ENCODE measurements around the gene FAM222B. TPM values are rescaled to one million over a fixed set of nuclear protein-coding genes. Genes with fewer than 3 reads are reported as not detected.

FAM222B gene
- total and polyA plus RNA-seq, 11 donors = 9.2 to 33.2 (median 16.7) TPM

DNA sequence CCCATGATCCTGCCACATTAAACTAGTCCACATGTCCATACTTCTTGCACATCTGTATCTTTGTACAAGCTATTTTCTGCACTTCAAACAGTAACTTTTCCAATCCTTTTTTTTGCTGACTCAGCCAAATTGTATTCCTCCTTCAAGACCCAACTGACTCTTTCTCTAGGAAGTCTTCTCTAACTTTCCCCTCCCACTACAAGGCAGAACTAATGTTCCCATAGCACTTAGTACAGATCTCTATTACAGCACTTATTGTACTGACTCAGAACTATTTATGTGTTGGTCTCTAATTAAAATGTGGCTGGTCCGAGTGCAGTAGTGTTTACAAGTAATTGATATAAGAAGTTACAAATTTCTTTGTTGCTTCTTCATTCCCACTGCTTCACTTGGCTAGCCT lies 8.2 kb downstream of the FAM222B start:
- H3K4me1 ChIP-seq = peaks cover 0 to 2% (median 0%) of the 10 kb centered on the region in 12 donors
- 97 to 100% (median 98%) methylated on average over 1 of the region's 1 CpG for WGBS, 4 donors
- H3K27ac ChIP-seq = no peak overlapping the region
- TF ChIP-seq POLR2A (IDR thresholded peaks at IDR 0.05) = no peak
- TF ChIP-seq, protein P1, sequence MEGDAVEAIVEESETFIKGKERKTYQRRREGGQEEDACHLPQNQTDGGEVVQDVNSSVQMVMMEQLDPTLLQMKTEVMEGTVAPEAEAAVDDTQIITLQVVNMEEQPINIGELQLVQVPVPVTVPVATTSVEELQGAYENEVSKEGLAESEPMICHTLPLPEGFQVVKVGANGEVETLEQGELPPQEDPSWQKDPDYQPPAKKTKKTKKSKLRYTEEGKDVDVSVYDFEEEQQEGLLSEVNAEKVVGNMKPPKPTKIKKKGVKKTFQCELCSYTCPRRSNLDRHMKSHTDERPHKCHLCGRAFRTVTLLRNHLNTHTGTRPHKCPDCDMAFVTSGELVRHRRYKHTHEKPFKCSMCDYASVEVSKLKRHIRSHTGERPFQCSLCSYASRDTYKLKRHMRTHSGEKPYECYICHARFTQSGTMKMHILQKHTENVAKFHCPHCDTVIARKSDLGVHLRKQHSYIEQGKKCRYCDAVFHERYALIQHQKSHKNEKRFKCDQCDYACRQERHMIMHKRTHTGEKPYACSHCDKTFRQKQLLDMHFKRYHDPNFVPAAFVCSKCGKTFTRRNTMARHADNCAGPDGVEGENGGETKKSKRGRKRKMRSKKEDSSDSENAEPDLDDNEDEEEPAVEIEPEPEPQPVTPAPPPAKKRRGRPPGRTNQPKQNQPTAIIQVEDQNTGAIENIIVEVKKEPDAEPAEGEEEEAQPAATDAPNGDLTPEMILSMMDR (IDR thresholded peaks at IDR 0.05) = no peak
- intact Hi-C loops (cut with DNase I) = loop anchor here in 2 of 10 donors (5.0 to 10.0 kb wide), 2 partner anchors 60 to 62 kb away; no protein-coding TSS in a partner anchor
- no peak overlapping the region for H3K4me3 ChIP-seq
- H3K9me3 ChIP-seq = no peaks in the 10 kb centered on the region
- H3K27me3 ChIP-seq = no peaks in the 10 kb centered on the region
- ATAC-seq (no peak), DNase-seq (no peak)
- H3K36me3 ChIP-seq = peaks cover 0 to 7% (median 0%) of the 10 kb centered on the region in 9 donors

DNA sequence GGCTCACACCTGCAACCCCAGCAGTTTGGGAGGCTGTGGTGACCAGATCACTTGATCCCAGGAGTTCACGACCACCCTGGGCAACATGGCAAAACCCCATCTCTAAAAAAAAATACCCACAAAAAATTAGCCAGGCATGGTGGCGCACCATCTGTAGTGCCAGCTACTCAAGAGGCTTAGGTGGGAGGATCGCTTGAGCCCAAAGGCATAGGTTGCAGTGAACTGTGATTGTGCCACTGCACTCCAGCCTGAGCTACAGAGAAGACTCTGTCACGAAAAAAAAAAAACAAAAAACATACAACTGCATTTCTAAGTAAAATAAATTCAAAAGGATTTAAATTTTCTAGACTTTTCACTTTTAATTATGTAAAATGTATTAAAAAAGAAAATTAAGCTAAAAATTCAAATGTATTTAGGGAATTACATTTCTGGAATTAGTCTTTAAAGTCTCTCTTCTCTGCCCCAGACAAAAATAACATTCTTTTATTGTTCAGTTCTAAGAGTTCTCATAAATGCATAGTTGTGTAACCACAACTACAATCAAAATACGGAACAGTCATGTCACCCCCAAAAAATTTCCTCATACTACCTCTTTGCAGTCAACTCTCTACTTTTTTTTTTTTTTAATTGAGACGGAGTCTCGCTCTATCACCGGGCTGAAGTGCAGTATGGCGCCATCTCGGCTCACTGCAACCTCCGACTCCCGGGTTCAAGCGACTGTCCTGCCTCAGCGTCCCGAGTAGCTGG lies 14.1 kb downstream of the FAM222B start:
- TF ChIP-seq POLR2A (IDR thresholded peaks at IDR 0.05) = no peak
- TF ChIP-seq, protein P1 (IDR thresholded peaks at IDR 0.05) = no peak
- Histone ChIP-seq H3K9me3 (no peaks in the 10 kb centered on the region), H3K27me3 (no peaks in the 10 kb centered on the region), H3K27ac (no peak overlapping the region), H3K36me3 (peaks cover 0 to 7% (median 0%) of the 10 kb centered on the region in 9 donors), H3K4me3 (no peak overlapping the region), H3K4me1 (peaks cover 0 to 6% (median 0%) of the 10 kb centered on the region in 12 donors)
- 94 to 97% (median 95%) methylated on average over 15 of the region's 15 CpGs for WGBS, 4 donors
- ATAC-seq (no peak), DNase-seq (peak in 1 of 5 donors; percentile 19)
- intact Hi-C loops (cut with DNase I) = loop anchor here in 1 of 10 donors (10.0 kb wide), 1 partner anchor 56 kb away; no protein-coding TSS in a partner anchor

DNA sequence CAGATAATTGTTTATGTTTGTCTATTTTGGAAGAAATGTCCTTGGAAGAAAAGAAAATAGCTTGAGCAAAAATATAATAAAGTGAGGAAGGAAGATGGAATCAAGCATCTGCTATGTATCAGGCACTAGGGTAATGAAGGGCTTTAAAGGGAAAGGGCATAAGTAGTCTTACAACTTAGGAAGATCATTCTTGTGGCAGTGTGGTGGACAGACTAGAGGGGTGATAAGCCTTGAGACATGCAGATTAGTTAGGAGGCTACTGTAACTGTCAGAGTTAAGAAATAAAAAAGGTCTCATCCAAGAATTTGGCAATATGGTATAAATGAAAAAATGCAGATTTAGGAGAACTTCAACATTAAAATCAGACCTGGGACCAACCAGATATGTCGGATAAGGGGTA lies 14.9 kb downstream of the FAM222B start:
- Histone ChIP-seq H3K36me3 (peaks cover 0 to 7% (median 0%) of the 10 kb centered on the region in 9 donors), H3K4me3 (no peak overlapping the region), H3K27ac (no peak overlapping the region), H3K27me3 (no peaks in the 10 kb centered on the region), H3K4me1 (peaks cover 0 to 6% (median 0%) of the 10 kb centered on the region in 12 donors), H3K9me3 (no peaks in the 10 kb centered on the region)
- ATAC-seq = no peak
- TF ChIP-seq POLR2A (IDR thresholded peaks at IDR 0.05) = no peak
- TF ChIP-seq, protein P1 (IDR thresholded peaks at IDR 0.05) = no peak
- 92 to 97% (median 95%) methylated on average over 1 of the region's 1 CpG for WGBS, 4 donors
- intact Hi-C loops (cut with DNase I) = loop anchor here in 1 of 10 donors (10.0 kb wide), 1 partner anchor 57 kb away; no protein-coding TSS in a partner anchor
- DNase-seq = no peak

DNA sequence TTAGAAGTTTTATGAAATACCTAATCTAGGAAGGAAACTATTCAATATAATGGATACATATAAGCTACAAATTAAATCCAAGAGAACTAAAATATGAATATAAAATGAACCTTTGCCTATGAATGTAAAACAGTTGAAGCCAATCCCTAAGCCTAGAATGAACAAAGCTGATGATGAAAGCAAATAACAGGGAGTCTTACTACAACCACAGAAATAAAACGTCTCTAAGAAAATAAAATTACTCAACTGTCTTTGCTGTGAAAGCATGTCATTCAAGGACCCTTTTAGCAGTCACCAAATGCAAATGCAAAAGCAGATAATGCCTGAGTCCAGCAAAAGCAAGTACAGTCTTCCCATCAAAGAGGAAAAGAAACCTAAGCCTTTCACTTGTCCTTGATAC lies 23.0 kb downstream of the FAM222B start:
- DNase-seq (no peak), ATAC-seq (no peak)
- H3K4me1 ChIP-seq = peaks cover 0 to 9% (median 0%) of the 10 kb centered on the region in 12 donors
- no peaks in the 10 kb centered on the region for H3K36me3 ChIP-seq
- no peaks in the 10 kb centered on the region for H3K27me3 ChIP-seq
- no peak overlapping the region for H3K4me3 ChIP-seq
- no peak overlapping the region for H3K27ac ChIP-seq
- intact Hi-C loops (cut with DNase I) = loop anchor here in 2 of 10 donors (10.0 kb wide), 1 partner anchor 55 kb away; no protein-coding TSS in a partner anchor
- H3K9me3 ChIP-seq = no peaks in the 10 kb centered on the region
- TF ChIP-seq POLR2A (IDR thresholded peaks at IDR 0.05) = no peak
- TF ChIP-seq, protein P1 (IDR thresholded peaks at IDR 0.05) = no peak
- 65 to 84% (median 73%) methylated on average over 1 of the region's 1 CpG for WGBS, 4 donors

All from heart left ventricle (tissue), 16 donors.